ENCODE measurements around the gene LAMTOR5.

DNA sequence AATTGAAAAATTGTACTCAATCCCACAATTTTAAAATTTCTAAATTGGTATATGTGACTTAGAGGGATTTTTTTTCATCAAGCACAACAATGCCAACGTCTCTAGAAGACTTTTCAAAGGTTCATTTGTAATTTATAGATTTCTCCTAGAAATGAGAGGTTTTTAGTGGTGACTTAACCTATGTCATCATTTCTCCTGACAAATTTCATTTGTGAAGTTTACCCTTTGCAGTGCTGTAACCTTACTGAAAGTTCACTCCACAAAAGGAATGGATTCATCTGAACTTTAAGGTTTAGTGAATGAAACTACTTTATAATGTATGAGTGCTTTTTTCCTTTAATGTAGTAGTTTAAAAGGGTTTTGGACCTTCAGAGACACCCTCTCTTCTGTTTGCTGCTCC is 52.2 kb downstream of the LAMTOR5 start:
- TF ChIP-seq, protein P1, sequence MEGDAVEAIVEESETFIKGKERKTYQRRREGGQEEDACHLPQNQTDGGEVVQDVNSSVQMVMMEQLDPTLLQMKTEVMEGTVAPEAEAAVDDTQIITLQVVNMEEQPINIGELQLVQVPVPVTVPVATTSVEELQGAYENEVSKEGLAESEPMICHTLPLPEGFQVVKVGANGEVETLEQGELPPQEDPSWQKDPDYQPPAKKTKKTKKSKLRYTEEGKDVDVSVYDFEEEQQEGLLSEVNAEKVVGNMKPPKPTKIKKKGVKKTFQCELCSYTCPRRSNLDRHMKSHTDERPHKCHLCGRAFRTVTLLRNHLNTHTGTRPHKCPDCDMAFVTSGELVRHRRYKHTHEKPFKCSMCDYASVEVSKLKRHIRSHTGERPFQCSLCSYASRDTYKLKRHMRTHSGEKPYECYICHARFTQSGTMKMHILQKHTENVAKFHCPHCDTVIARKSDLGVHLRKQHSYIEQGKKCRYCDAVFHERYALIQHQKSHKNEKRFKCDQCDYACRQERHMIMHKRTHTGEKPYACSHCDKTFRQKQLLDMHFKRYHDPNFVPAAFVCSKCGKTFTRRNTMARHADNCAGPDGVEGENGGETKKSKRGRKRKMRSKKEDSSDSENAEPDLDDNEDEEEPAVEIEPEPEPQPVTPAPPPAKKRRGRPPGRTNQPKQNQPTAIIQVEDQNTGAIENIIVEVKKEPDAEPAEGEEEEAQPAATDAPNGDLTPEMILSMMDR (IDR thresholded peaks at IDR 0.05) = no peak
- TF ChIP-seq POLR2A (IDR thresholded peaks at IDR 0.05) (no peak), POLR2AphosphoS5 (IDR thresholded peaks at IDR 0.05) (no peak), EP300 (IDR thresholded peaks at IDR 0.05) (no peak)

Measured in sigmoid colon (tissue), 4 donors.